Measurements from ENCODE around the gene MMS22L. TPM values are rescaled to one million over a fixed set of nuclear protein-coding genes. Genes with fewer than 3 reads are reported as not detected.

Gene MMS22L
- polyA plus RNA-seq, 3 donors: 1.6 to 3.4 (median 2.1) TPM

DNA sequence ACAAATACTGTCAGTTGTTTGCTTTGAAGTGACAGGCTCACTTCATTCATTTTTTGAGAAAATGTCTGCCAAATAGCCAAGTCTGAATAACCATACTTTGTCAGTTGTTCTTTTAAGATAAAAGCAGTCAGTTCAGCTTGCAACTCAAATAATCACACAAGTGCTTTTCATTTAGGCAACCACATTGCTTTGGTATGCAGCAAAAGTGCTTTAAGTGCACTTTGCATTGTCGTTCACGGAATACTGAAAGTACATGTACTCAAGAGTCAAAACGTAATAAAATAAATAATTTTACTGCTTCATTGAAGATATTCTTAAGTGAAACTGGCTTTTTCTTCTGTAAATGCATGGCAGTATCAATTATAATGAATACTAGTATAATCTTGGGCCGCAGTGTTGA is 107.2 kb downstream of the MMS22L start:
- no peak for DNase-seq
- no peak overlapping the region for H3K27ac ChIP-seq (ENCODE audit: low read depth in 1 of 2, low read length in 2 of 2)
- no CpG with 5 or more reads among the region's 4 CpGs for WGBS (ENCODE audit: insufficient coverage)
- H2AFZ ChIP-seq (ENCODE audit: insufficient read depth, low read depth, low read length, poor library complexity, severe bottlenecking): no peak overlapping the region
- peaks cover 0 to under 1% (median 0%) of the 10 kb centered on the region in 3 donors for H3K27me3 Mint-ChIP-seq (ENCODE audit: low read depth in 3 of 3)
- no peaks in the 10 kb centered on the region for H3K9me3 Mint-ChIP-seq
- no peaks in the 10 kb centered on the region for H3K79me2 ChIP-seq (ENCODE audit: insufficient read depth, low read length)
- H3K4me3 Mint-ChIP-seq: no peak overlapping the region
- TF ChIP-seq, protein P1, sequence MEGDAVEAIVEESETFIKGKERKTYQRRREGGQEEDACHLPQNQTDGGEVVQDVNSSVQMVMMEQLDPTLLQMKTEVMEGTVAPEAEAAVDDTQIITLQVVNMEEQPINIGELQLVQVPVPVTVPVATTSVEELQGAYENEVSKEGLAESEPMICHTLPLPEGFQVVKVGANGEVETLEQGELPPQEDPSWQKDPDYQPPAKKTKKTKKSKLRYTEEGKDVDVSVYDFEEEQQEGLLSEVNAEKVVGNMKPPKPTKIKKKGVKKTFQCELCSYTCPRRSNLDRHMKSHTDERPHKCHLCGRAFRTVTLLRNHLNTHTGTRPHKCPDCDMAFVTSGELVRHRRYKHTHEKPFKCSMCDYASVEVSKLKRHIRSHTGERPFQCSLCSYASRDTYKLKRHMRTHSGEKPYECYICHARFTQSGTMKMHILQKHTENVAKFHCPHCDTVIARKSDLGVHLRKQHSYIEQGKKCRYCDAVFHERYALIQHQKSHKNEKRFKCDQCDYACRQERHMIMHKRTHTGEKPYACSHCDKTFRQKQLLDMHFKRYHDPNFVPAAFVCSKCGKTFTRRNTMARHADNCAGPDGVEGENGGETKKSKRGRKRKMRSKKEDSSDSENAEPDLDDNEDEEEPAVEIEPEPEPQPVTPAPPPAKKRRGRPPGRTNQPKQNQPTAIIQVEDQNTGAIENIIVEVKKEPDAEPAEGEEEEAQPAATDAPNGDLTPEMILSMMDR (IDR thresholded peaks at IDR 0.05): no peak
- H3K9ac ChIP-seq (ENCODE audit: insufficient read depth, low read length, poor library complexity, severe bottlenecking): no peak overlapping the region
- H4K20me1 ChIP-seq (ENCODE audit: insufficient read depth, low read length): no peaks in the 10 kb centered on the region
- no peak overlapping the region for H3K4me2 ChIP-seq (replicated peaks; ENCODE audit: extremely low read depth, low read length, poor library complexity, severe bottlenecking)
- no peak overlapping the region for H3K4me3 ChIP-seq (replicated peaks in 1 of 3; ENCODE audit: low read depth in 2 of 3, low read length in 3 of 3)
- no peaks in the 10 kb centered on the region for H3K4me1 Mint-ChIP-seq
- H3K36me3 ChIP-seq (replicated peaks in 1 of 2; ENCODE audit: control insufficient read depth in 1 of 2, insufficient read depth in 2 of 2, low read length in 2 of 2): peaks cover 29 to 45% of the 10 kb centered on the region in 2 donors
- no peaks in the 10 kb centered on the region for H3K9me3 ChIP-seq (replicated peaks in 1 of 2; ENCODE audit: control insufficient read depth in 1 of 2, insufficient read depth in 1 of 2, low read length in 2 of 2)
- H3K4me1 ChIP-seq (ENCODE audit: control insufficient read depth in 1 of 2, insufficient read depth in 2 of 2, low read length in 2 of 2): no peaks in the 10 kb centered on the region
- intact Hi-C loops (cut with micrococcal nuclease): no loop called here
- H3K36me3 Mint-ChIP-seq: peaks cover 36 to 50% of the 10 kb centered on the region in 2 donors
- H3K27ac Mint-ChIP-seq: no peak overlapping the region
- H3K27me3 ChIP-seq (ENCODE audit: control insufficient read depth in 2 of 2, insufficient read depth in 2 of 2, low read length in 2 of 2): no peaks in the 10 kb centered on the region

DNA sequence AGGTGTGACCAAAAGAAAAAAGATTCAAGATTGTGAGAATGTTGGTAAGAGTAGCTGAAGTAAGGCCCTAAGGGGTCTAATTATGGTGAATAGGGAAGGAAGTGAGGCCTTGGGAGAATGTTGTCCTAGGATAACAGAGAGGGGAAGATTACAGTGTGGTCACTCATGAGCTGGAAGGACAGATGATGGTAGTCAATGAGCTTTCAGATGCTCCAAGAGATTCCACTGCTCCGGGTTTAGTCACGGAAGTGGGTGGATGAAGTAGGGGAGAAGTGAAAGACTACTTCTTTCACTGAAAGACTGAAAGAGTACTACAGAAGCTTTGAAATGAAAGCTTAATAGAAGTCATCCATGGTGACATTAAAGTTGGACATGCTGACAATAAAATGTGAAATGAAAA is 108.5 kb downstream of the MMS22L start:
- Histone ChIP-seq H3K27me3 (ENCODE audit: control insufficient read depth in 2 of 2, insufficient read depth in 2 of 2, low read length in 2 of 2) (no peaks in the 10 kb centered on the region), H3K4me2 (replicated peaks; ENCODE audit: extremely low read depth, low read length, poor library complexity, severe bottlenecking) (no peak overlapping the region), H2AFZ (ENCODE audit: insufficient read depth, low read depth, low read length, poor library complexity, severe bottlenecking) (no peak overlapping the region), H3K9ac (ENCODE audit: insufficient read depth, low read length, poor library complexity, severe bottlenecking) (no peak overlapping the region), H3K4me3 (replicated peaks in 1 of 3; ENCODE audit: low read depth in 2 of 3, low read length in 3 of 3) (no peak overlapping the region), H3K36me3 (replicated peaks in 1 of 2; ENCODE audit: control insufficient read depth in 1 of 2, insufficient read depth in 2 of 2, low read length in 2 of 2) (peaks cover 25 to 36% of the 10 kb centered on the region in 2 donors), H3K27ac (ENCODE audit: low read depth in 1 of 2, low read length in 2 of 2) (no peak overlapping the region), H3K9me3 (replicated peaks in 1 of 2; ENCODE audit: control insufficient read depth in 1 of 2, insufficient read depth in 1 of 2, low read length in 2 of 2) (no peaks in the 10 kb centered on the region), H4K20me1 (ENCODE audit: insufficient read depth, low read length) (no peaks in the 10 kb centered on the region), H3K4me1 (ENCODE audit: control insufficient read depth in 1 of 2, insufficient read depth in 2 of 2, low read length in 2 of 2) (no peaks in the 10 kb centered on the region), H3K79me2 (ENCODE audit: insufficient read depth, low read length) (no peaks in the 10 kb centered on the region)
- Mint-ChIP-seq H3K36me3 (peaks cover 33 to 52% of the 10 kb centered on the region in 2 donors), H3K4me3 (no peak overlapping the region), H3K27ac (no peak overlapping the region), H3K4me1 (no peaks in the 10 kb centered on the region), H3K27me3 (ENCODE audit: low read depth in 3 of 3) (peaks cover 0 to 2% (median 0%) of the 10 kb centered on the region in 3 donors), H3K9me3 (no peaks in the 10 kb centered on the region)
- WGBS (ENCODE audit: insufficient coverage): 100% methylated on average over 1 of the region's 2 CpGs
- TF ChIP-seq, protein P1 (IDR thresholded peaks at IDR 0.05): no peak
- no peak for DNase-seq
- intact Hi-C loops (cut with micrococcal nuclease): no loop called here
